HEK293 (cell line): ENCODE data around the gene DOCK3.

Source experiments
- CTCF ChIA-PET: fragments of 350-600 bp; formaldehyde crosslinking; extraction: SDS; loops from one replicate; lab custom pipeline; 2021; ENCODE audit warnings: antibody characterized with exemption; lab: Yijun Ruan, JAX
- POLR2A ChIA-PET: fragments of 300-600 bp; formaldehyde crosslinking; extraction: SDS; loops from one replicate; lab custom pipeline; 2020; ENCODE audit warnings: antibody characterized with exemption, inconsistent platforms; lab: Yijun Ruan, JAX
- H3K27ac ChIP-seq: fragments of 200-500 bp; sonication (Bioruptor generic); 2 replicates; pipeline ENCODE4 v1.5.1; 2014; ENCODE audit warnings: low read depth, low read length, control low read depth, inconsistent platforms; ENCODE audit errors: extremely low read depth
- H3K36me3 ChIP-seq, 2 experiments: fragments of 200-500 bp in 1 of 2; sonication (Bioruptor generic) in 1 of 2; 1 replicate in 1 of 2; 2 replicates in 1 of 2; pipeline ENCODE4 v1.5.1; 2014 to 2017; ENCODE audit warnings: inconsistent platforms in 2 of 2, low read length in 2 of 2; ENCODE audit not compliant: control insufficient read depth in 2 of 2, insufficient read depth in 1 of 2
- H3K4me1 ChIP-seq: fragments of 200-500 bp; sonication (Bioruptor generic); 2 replicates; pipeline ENCODE4 v1.5.1; 2014; ENCODE audit warnings: mild to moderate bottlenecking, low read length, inconsistent platforms; ENCODE audit not compliant: control insufficient read depth, insufficient read depth
- H3K4me3 ChIP-seq: 2 replicates; pipeline ENCODE4 v1.5.1; 2011; ENCODE audit warnings: low read depth, mild to moderate bottlenecking, control low read depth, low read length, moderate library complexity
- H3K9me3 ChIP-seq: fragments of 200-500 bp; sonication (Bioruptor generic); 2 replicates; pipeline ENCODE4 v1.5.1; 2014; ENCODE audit warnings: low read depth, low read length, inconsistent platforms; ENCODE audit not compliant: control insufficient read depth, insufficient read depth
- BCL11A ChIP-seq: fragments of 450-650 bp; formaldehyde crosslinking; IDR thresholded peaks from 2 replicates; pipeline ENCODE4 v1.5.1; 2016; ENCODE audit warnings: low read depth, missing biosample characterization, missing genetic modification characterization
- GLIS1 ChIP-seq: fragments of 450-650 bp; formaldehyde crosslinking; IDR thresholded peaks from 2 replicates; pipeline ENCODE4 v1.5.1; 2016; ENCODE audit warnings: missing biosample characterization, missing genetic modification characterization
- HIC1 ChIP-seq: fragments of 450-650 bp; formaldehyde crosslinking; IDR thresholded peaks from 2 replicates; pipeline ENCODE4 v1.5.1; 2016; ENCODE audit warnings: missing biosample characterization, missing genetic modification characterization
- HOXC10 ChIP-seq: sonication (generic); formaldehyde crosslinking; IDR thresholded peaks from 2 replicates; pipeline ENCODE4 v1.8.1; 2023; ENCODE audit warnings: mild to moderate bottlenecking, missing genetic modification reagents
- IKZF3 ChIP-seq: fragments of 450-650 bp; IDR thresholded peaks from 2 replicates; pipeline ENCODE4 v1.5.0; 2018; ENCODE audit warnings: missing biosample characterization, mild to moderate bottlenecking, missing genetic modification characterization, moderate library complexity
- OSR2 ChIP-seq: fragments of 450-650 bp; formaldehyde crosslinking; IDR thresholded peaks from 2 replicates; pipeline ENCODE4 v1.5.1; 2016; ENCODE audit warnings: missing biosample characterization, missing genetic modification characterization
- PRDM2 ChIP-seq: fragments of 450-650 bp; formaldehyde crosslinking; IDR thresholded peaks from 2 replicates; pipeline ENCODE4 v1.5.1; 2016; ENCODE audit warnings: missing biosample characterization, missing genetic modification characterization, borderline replicate concordance
- TCF7L2 ChIP-seq: IDR thresholded peaks from 2 replicates; pipeline ENCODE4 v1.6.1; 2011; ENCODE audit warnings: low read depth, mild to moderate bottlenecking, inconsistent platforms, low read length, moderate library complexity, borderline replicate concordance
- ZNF140 ChIP-seq: fragments of 450-650 bp; formaldehyde crosslinking; IDR thresholded peaks from 2 replicates; pipeline ENCODE4 v1.5.1; 2016; ENCODE audit warnings: missing biosample characterization, missing genetic modification characterization
- ZNF18 ChIP-seq: fragments of 450-650 bp; formaldehyde crosslinking; IDR thresholded peaks from 2 replicates; pipeline ENCODE4 v1.5.1; 2016; ENCODE audit warnings: missing biosample characterization, missing genetic modification characterization
- ZNF366 ChIP-seq: fragments of 450-650 bp; formaldehyde crosslinking; conservative IDR thresholded peaks from 2 replicates; pipeline ENCODE4 v1.5.1; 2016; ENCODE audit warnings: missing biosample characterization, missing genetic modification characterization
- ZNF433 ChIP-seq: fragments of 450-650 bp; formaldehyde crosslinking; IDR thresholded peaks from 2 replicates; pipeline ENCODE4 v1.5.1; 2016; ENCODE audit warnings: missing biosample characterization, missing genetic modification characterization, low read depth
- ZNF449 ChIP-seq: fragments of 450-650 bp; formaldehyde crosslinking; IDR thresholded peaks from 2 replicates; pipeline ENCODE4 v1.5.1; 2017; ENCODE audit warnings: missing biosample characterization, mild to moderate bottlenecking, missing genetic modification characterization, moderate library complexity
- ZNF555 ChIP-seq: fragments of 450-650 bp; formaldehyde crosslinking; conservative IDR thresholded peaks from 2 replicates; pipeline ENCODE4 v1.5.1; 2017; ENCODE audit warnings: missing biosample characterization, mild to moderate bottlenecking, missing genetic modification characterization, inconsistent platforms
- ZNF629 ChIP-seq: fragments of 450-650 bp; formaldehyde crosslinking; IDR thresholded peaks from 2 replicates; pipeline ENCODE4 v1.5.1; 2017; ENCODE audit warnings: missing biosample characterization, missing genetic modification characterization
- ZNF777 ChIP-seq: fragments of 450-650 bp; formaldehyde crosslinking; IDR thresholded peaks from 2 replicates; pipeline ENCODE4 v1.5.1; 2017; ENCODE audit warnings: missing biosample characterization, missing genetic modification characterization, borderline replicate concordance

Gene DOCK3

GRCh38 chr3:50995085-50995824 lies 320.5 kb downstream of the DOCK3 start:
- Histone ChIP-seq H3K27ac (no peak overlapping the region), H3K36me3 (no peaks in the 10 kb centered on the region), H3K4me1 (no peaks in the 10 kb centered on the region), H3K4me3 (no peak overlapping the region), H3K9me3 (no peaks in the 10 kb centered on the region)
- ChIA-PET POLR2A (no interaction called here), CTCF (no interaction called here)
- TF ChIP-seq ZNF777 (tag by site-specific recombination) = no peak
- TF ChIP-seq IKZF3 (tag by site-specific recombination) = no peak
- no peak for TF ChIP-seq ZNF629
- TF ChIP-seq TCF7L2 = no peak
- no peak for TF ChIP-seq ZNF18 (tag by site-specific recombination)
- no peak for TF ChIP-seq ZNF366 (tag by site-specific recombination)
- TF ChIP-seq OSR2 (tag by site-specific recombination) = no peak
- no peak for TF ChIP-seq ZNF449
- no peak for TF ChIP-seq PRDM2 (tag by site-specific recombination)
- no peak for TF ChIP-seq ZNF140 (tag by site-specific recombination)
- TF ChIP-seq ZNF555 (tag by site-specific recombination) = no peak
- TF ChIP-seq ZNF433 (tag by site-specific recombination) = no peak
- no peak for TF ChIP-seq HOXC10 (CRISPR knock-in tag)
- no peak for TF ChIP-seq HIC1 (tag by site-specific recombination)
- TF ChIP-seq BCL11A (tag by site-specific recombination) = no peak
- no peak for TF ChIP-seq GLIS1 (tag by site-specific recombination)
